ENCODE measurements around the gene NFASC.

The NFASC gene

GRCh38 chr1:204921855-204922516 lies 51.3 kb downstream of the NFASC start:
- no peaks in the 10 kb centered on the region for H3K4me1 Mint-ChIP-seq (ENCODE audit: low read depth)

GRCh38 chr1:204923201-204923600 lies 52.5 kb downstream of the NFASC start:
- Mint-ChIP-seq H3K36me3 (ENCODE audit: low read depth) (no peaks in the 10 kb centered on the region), H3K27ac (no peak overlapping the region), H3K4me1 (ENCODE audit: low read depth) (no peaks in the 10 kb centered on the region), H3K27me3 (peaks cover 8% of the 10 kb centered on the region), H3K9me3 (no peaks in the 10 kb centered on the region), H3K4me3 (no peak overlapping the region)
- no peak for DNase-seq

More at GRCh38 chr1:204921855-204922516, 51.3 kb downstream of the NFASC start:
- H3K36me3 Mint-ChIP-seq (ENCODE audit: low read depth), result no peaks in the 10 kb centered on the region
- no peak overlapping the region for H3K4me3 Mint-ChIP-seq
- H3K27ac Mint-ChIP-seq, result no peak overlapping the region
- DNase-seq, result no peak
- H3K9me3 Mint-ChIP-seq, result no peaks in the 10 kb centered on the region
- peaks cover 4% of the 10 kb centered on the region for H3K27me3 Mint-ChIP-seq

- H3K4me3 Mint-ChIP-seq, result no peak overlapping the region
- no peak overlapping the region for H3K27ac Mint-ChIP-seq
- H3K27me3 Mint-ChIP-seq, result peaks cover 8% of the 10 kb centered on the region
- no peak for DNase-seq
- no peaks in the 10 kb centered on the region for H3K36me3 Mint-ChIP-seq (ENCODE audit: low read depth)
- no peaks in the 10 kb centered on the region for H3K9me3 Mint-ChIP-seq
- H3K4me1 Mint-ChIP-seq (ENCODE audit: low read depth), result no peaks in the 10 kb centered on the region
Measured at GRCh38 chr1:204923626-204924012, 53.0 kb downstream of the NFASC start.

- no peaks in the 10 kb centered on the region for H3K9me3 Mint-ChIP-seq
- H3K4me3 Mint-ChIP-seq, result no peak overlapping the region
Measured at GRCh38 chr1:204924013-204924759, 53.5 kb downstream of the NFASC start.

GRCh38 chr1:204925701-204926100 lies 55.0 kb downstream of the NFASC start:
- H3K4me3 Mint-ChIP-seq, result no peak overlapping the region
- no peak for DNase-seq
- H3K36me3 Mint-ChIP-seq (ENCODE audit: low read depth), result no peaks in the 10 kb centered on the region
- H3K27me3 Mint-ChIP-seq, result peaks cover 4% of the 10 kb centered on the region
- no peaks in the 10 kb centered on the region for H3K9me3 Mint-ChIP-seq
- H3K4me1 Mint-ChIP-seq (ENCODE audit: low read depth), result no peaks in the 10 kb centered on the region
- H3K27ac Mint-ChIP-seq, result no peak overlapping the region

More at GRCh38 chr1:204924013-204924759, 53.5 kb downstream of the NFASC start:
- Mint-ChIP-seq H3K27me3 (peaks cover 8% of the 10 kb centered on the region), H3K36me3 (ENCODE audit: low read depth) (no peaks in the 10 kb centered on the region), H3K27ac (no peak overlapping the region), H3K4me1 (ENCODE audit: low read depth) (no peaks in the 10 kb centered on the region)
- no peak for DNase-seq

GRCh38 chr1:204927673-204928641 lies 57.3 kb downstream of the NFASC start:
- no peaks in the 10 kb centered on the region for H3K4me1 Mint-ChIP-seq (ENCODE audit: low read depth)
- peaks cover 4% of the 10 kb centered on the region for H3K27me3 Mint-ChIP-seq
- H3K36me3 Mint-ChIP-seq (ENCODE audit: low read depth), result no peaks in the 10 kb centered on the region
- DNase-seq, result no peak
- no peaks in the 10 kb centered on the region for H3K9me3 Mint-ChIP-seq
- no peak overlapping the region for H3K4me3 Mint-ChIP-seq
- H3K27ac Mint-ChIP-seq, result peak overlapping the region; percentile 20

GRCh38 chr1:204928671-204929486 lies 58.2 kb downstream of the NFASC start:
- Mint-ChIP-seq H3K27me3 (peaks cover 4% of the 10 kb centered on the region), H3K4me1 (ENCODE audit: low read depth) (no peaks in the 10 kb centered on the region), H3K4me3 (no peak overlapping the region), H3K27ac (no peak overlapping the region), H3K36me3 (ENCODE audit: low read depth) (no peaks in the 10 kb centered on the region), H3K9me3 (no peaks in the 10 kb centered on the region)
- no peak for DNase-seq

- Mint-ChIP-seq H3K9me3 (no peaks in the 10 kb centered on the region), H3K4me3 (no peak overlapping the region), H3K36me3 (ENCODE audit: low read depth) (no peaks in the 10 kb centered on the region), H3K27me3 (peaks cover 4% of the 10 kb centered on the region), H3K4me1 (ENCODE audit: low read depth) (no peaks in the 10 kb centered on the region), H3K27ac (no peak overlapping the region)
- DNase-seq, result no peak
Measured at GRCh38 chr1:204929487-204930154, 59.0 kb downstream of the NFASC start.

- H3K36me3 Mint-ChIP-seq (ENCODE audit: low read depth), result no peaks in the 10 kb centered on the region
- H3K9me3 Mint-ChIP-seq, result no peaks in the 10 kb centered on the region
- no peak for DNase-seq
- no peak overlapping the region for H3K27ac Mint-ChIP-seq
- H3K4me1 Mint-ChIP-seq (ENCODE audit: low read depth), result no peaks in the 10 kb centered on the region
- no peak overlapping the region for H3K4me3 Mint-ChIP-seq
- H3K27me3 Mint-ChIP-seq, result peaks cover 4% of the 10 kb centered on the region
Measured at GRCh38 chr1:204930155-204930523, 59.5 kb downstream of the NFASC start.

- no peak overlapping the region for H3K27ac Mint-ChIP-seq
- H3K4me1 Mint-ChIP-seq (ENCODE audit: low read depth), result no peaks in the 10 kb centered on the region
- peaks cover 4% of the 10 kb centered on the region for H3K27me3 Mint-ChIP-seq
Measured at GRCh38 chr1:204931313-204931712, 60.7 kb downstream of the NFASC start.

GRCh38 chr1:204931768-204932572 lies 61.3 kb downstream of the NFASC start:
- Mint-ChIP-seq H3K4me1 (ENCODE audit: low read depth) (no peaks in the 10 kb centered on the region), H3K27me3 (peaks cover 4% of the 10 kb centered on the region), H3K27ac (no peak overlapping the region)

More at GRCh38 chr1:204931313-204931712, 60.7 kb downstream of the NFASC start:
- Mint-ChIP-seq H3K36me3 (ENCODE audit: low read depth) (no peaks in the 10 kb centered on the region), H3K9me3 (no peaks in the 10 kb centered on the region), H3K4me3 (no peak overlapping the region)
- no peak for DNase-seq

GRCh38 chr1:204932573-204932909 lies 61.9 kb downstream of the NFASC start:
- Mint-ChIP-seq H3K4me1 (ENCODE audit: low read depth) (no peaks in the 10 kb centered on the region), H3K4me3 (no peak overlapping the region), H3K27me3 (peaks cover 4% of the 10 kb centered on the region), H3K9me3 (no peaks in the 10 kb centered on the region), H3K27ac (no peak overlapping the region), H3K36me3 (ENCODE audit: low read depth) (no peaks in the 10 kb centered on the region)
- no peak for DNase-seq

More at GRCh38 chr1:204931768-204932572, 61.3 kb downstream of the NFASC start:
- no peak for DNase-seq
- Mint-ChIP-seq H3K9me3 (no peaks in the 10 kb centered on the region), H3K36me3 (ENCODE audit: low read depth) (no peaks in the 10 kb centered on the region), H3K4me3 (no peak overlapping the region)

- H3K36me3 Mint-ChIP-seq (ENCODE audit: low read depth), result no peaks in the 10 kb centered on the region
- no peak for DNase-seq
- no peaks in the 10 kb centered on the region for H3K9me3 Mint-ChIP-seq
- no peak overlapping the region for H3K27ac Mint-ChIP-seq
- no peaks in the 10 kb centered on the region for H3K4me1 Mint-ChIP-seq (ENCODE audit: low read depth)
- H3K4me3 Mint-ChIP-seq, result no peak overlapping the region
- H3K27me3 Mint-ChIP-seq, result peaks cover 5% of the 10 kb centered on the region
Measured at GRCh38 chr1:204935155-204935554, 64.5 kb downstream of the NFASC start.
